H1 (cell line): ENCODE results near the gene FBXO46. TPM values are rescaled to one million over a fixed set of nuclear protein-coding genes. Genes with fewer than 3 reads are reported as not detected.

Experiments used
- CTCF ChIA-PET: fragments of 300-600 bp; sonication (Branson Sonifier 250); formaldehyde crosslinking; loops from one replicate; lab custom pipeline; 2021; ENCODE audit not compliant: partially characterized antibody; lab: Charles Lee
- POLR2A ChIA-PET: fragments of 300-600 bp; sonication (Branson Sonifier 250); formaldehyde crosslinking; loops from one replicate; lab custom pipeline; 2021; ENCODE audit warnings: inconsistent platforms; ENCODE audit not compliant: partially characterized antibody; lab: Charles Lee
- DNase-seq, 2 experiments: peaks; one replicate each; pipeline versions ENCODE4 v3.0.0 to v3.0.0-alpha.2; 2010 to 2022; ENCODE audit warnings: low spot score in 2 of 2, low read depth in 1 of 2, mixed read lengths in 1 of 2
- FAIRE-seq: peaks from 2 replicates; lab custom pipeline; 2011; peaks lifted over from hg19 to GRCh38; lab: Jason Lieb, UNC
- H2AFZ ChIP-seq: 2 replicates; pipeline ENCODE4 v1.8.1; 2012; ENCODE audit warnings: low read length, inconsistent platforms
- H2AK5ac ChIP-seq: 2 replicates; pipeline ENCODE4 v1.6.1; 2013; ENCODE audit warnings: low read depth, low read length
- H2BK120ac ChIP-seq: replicated peaks from 2 replicates; pipeline ENCODE3; 2013; ENCODE audit warnings: low read depth, low read length, inconsistent platforms
- H2BK12ac ChIP-seq: 2 replicates; pipeline ENCODE4 v1.6.1; 2013; ENCODE audit warnings: low read depth, low read length
- H2BK15ac ChIP-seq: 2 replicates; pipeline ENCODE4 v1.6.1; 2013; ENCODE audit warnings: low read length
- H2BK20ac ChIP-seq: 2 replicates; pipeline ENCODE4 v1.6.1; 2013; ENCODE audit warnings: low read length
- H2BK5ac ChIP-seq: 2 replicates; pipeline ENCODE4 v1.6.1; 2013; ENCODE audit warnings: low read depth, low read length
- H3K14ac ChIP-seq: 2 replicates; pipeline ENCODE4 v1.6.1; 2013; ENCODE audit warnings: inconsistent platforms; ENCODE audit not compliant: insufficient read length
- H3K18ac ChIP-seq: 2 replicates; pipeline ENCODE4 v1.6.1; 2013; ENCODE audit warnings: low read length; ENCODE audit errors: extremely low read depth
- H3K23ac ChIP-seq: 2 replicates; pipeline ENCODE4 v1.6.1; 2013; ENCODE audit warnings: inconsistent platforms; ENCODE audit not compliant: insufficient read length
- H3K23me2 ChIP-seq: 2 replicates; pipeline ENCODE4 v1.6.1; 2013; ENCODE audit warnings: low read depth, low read length
- H3K27ac ChIP-seq: 2 replicates; pipeline ENCODE4 v1.6.1; 2011; ENCODE audit warnings: low read depth, low read length, inconsistent platforms
- H3K27me3 ChIP-seq, 4 experiments: replicated peaks in 1 of 4; 1 replicate in 1 of 4; 2 replicates in 3 of 4; pipeline versions ENCODE4 v1.6.1 to v1.8.1; 2011 to 2013; ENCODE audit warnings: low read length in 3 of 4, mild to moderate bottlenecking in 3 of 4, inconsistent platforms in 2 of 4, mixed read lengths in 2 of 4, moderate library complexity in 1 of 4; ENCODE audit not compliant: control insufficient read depth in 3 of 4, insufficient read depth in 3 of 4; ENCODE audit errors: extremely low read depth in 1 of 4
- H3K36me3 ChIP-seq, 4 experiments: 2 replicates each; pipeline versions ENCODE4 v1.6.1 to v1.8.1; 2011 to 2013; ENCODE audit warnings: mild to moderate bottlenecking in 4 of 4, low read length in 3 of 4, moderate library complexity in 2 of 4, control low read depth in 1 of 4, inconsistent platforms in 1 of 4; ENCODE audit not compliant: insufficient read depth in 4 of 4, control insufficient read depth in 2 of 4
- H3K4ac ChIP-seq: replicated peaks from 2 replicates; pipeline ENCODE3; 2013; ENCODE audit warnings: low read length, low read depth, mixed read lengths, inconsistent platforms; ENCODE audit not compliant: insufficient read length
- H3K4me1 ChIP-seq, 4 experiments: replicated peaks in 1 of 4; 1 replicate in 1 of 4; 2 replicates in 3 of 4; pipeline versions ENCODE4 v1.6.1 to v1.8.1; 2011 to 2013; ENCODE audit warnings: low read length in 3 of 4, inconsistent platforms in 2 of 4, mixed read lengths in 1 of 4; ENCODE audit not compliant: insufficient read depth in 4 of 4, control insufficient read depth in 3 of 4
- H3K4me2 ChIP-seq, 2 experiments: 2 replicates each; pipeline versions ENCODE4 v1.6.1 to v1.8.1; 2011 to 2013; ENCODE audit warnings: low read depth in 2 of 2, low read length in 2 of 2, control low read depth in 1 of 2, inconsistent platforms in 1 of 2, mild to moderate bottlenecking in 1 of 2; ENCODE audit not compliant: insufficient read depth in 1 of 2
- H3K4me3 ChIP-seq, 4 experiments: fragments of 200-600, 300-600 bp in 1 of 4; sonication (generic), shearing (Covaris generic), sonication (Bioruptor Twin) in 1 of 4; 2 replicates each; pipeline versions ENCODE4 v1.5.1 to v1.8.1; 2011 to 2016; ENCODE audit warnings: low read length in 4 of 4, low read depth in 3 of 4, control low read depth in 2 of 4, inconsistent platforms in 2 of 4, mild to moderate bottlenecking in 2 of 4, mixed read lengths in 1 of 4, moderate library complexity in 1 of 4; ENCODE audit not compliant: insufficient read depth in 2 of 4; ENCODE audit errors: extremely low read depth in 1 of 4
- H3K56ac ChIP-seq: replicated peaks from 2 replicates; pipeline ENCODE3; 2013; ENCODE audit warnings: low read depth, mild to moderate bottlenecking, mixed read lengths, low read length, inconsistent platforms; ENCODE audit not compliant: insufficient read length
- H3K79me1 ChIP-seq: 2 replicates; pipeline ENCODE4 v1.6.1; 2013; ENCODE audit warnings: low read depth, low read length, control low read depth
- H3K79me2 ChIP-seq, 2 experiments: 2 replicates each; pipeline versions ENCODE4 v1.6.1 to v1.8.1; 2012 to 2013; ENCODE audit warnings: low read length in 2 of 2, mild to moderate bottlenecking in 2 of 2, inconsistent platforms in 1 of 2; ENCODE audit not compliant: insufficient read depth in 2 of 2, control insufficient read depth in 1 of 2
- H3K9ac ChIP-seq, 4 experiments: replicated peaks in 1 of 4; 1 replicate in 1 of 4; 2 replicates in 3 of 4; pipeline versions ENCODE4 v1.6.1 to v1.8.1; 2011 to 2013; ENCODE audit warnings: low read depth in 3 of 4, low read length in 3 of 4, control low read depth in 2 of 4, mild to moderate bottlenecking in 2 of 4, moderate library complexity in 2 of 4, inconsistent platforms in 1 of 4; ENCODE audit errors: extremely low read depth in 1 of 4
- H3K9me3 ChIP-seq, 2 experiments: 2 replicates each; pipeline versions ENCODE4 v1.6.1 to v1.8.1; 2012 to 2013; ENCODE audit warnings: mild to moderate bottlenecking in 2 of 2, moderate library complexity in 2 of 2, control low read depth in 1 of 2, inconsistent platforms in 1 of 2, low read depth in 1 of 2, low read length in 1 of 2, mixed read lengths in 1 of 2; ENCODE audit not compliant: insufficient read depth in 2 of 2
- H4K20me1 ChIP-seq, 2 experiments: replicated peaks in 1 of 2; 2 replicates each; pipeline versions ENCODE3 to v1.8.1; 2011 to 2013; ENCODE audit warnings: inconsistent platforms in 2 of 2, low read length in 2 of 2, mild to moderate bottlenecking in 1 of 2; ENCODE audit not compliant: insufficient read depth in 2 of 2, control insufficient read depth in 1 of 2
- H4K5ac ChIP-seq: 2 replicates; pipeline ENCODE4 v1.6.1; 2013; ENCODE audit warnings: low read length, low read depth, mixed read lengths, inconsistent platforms; ENCODE audit not compliant: insufficient read length
- H4K8ac ChIP-seq: 2 replicates; pipeline ENCODE4 v1.8.0; 2013; ENCODE audit warnings: mild to moderate bottlenecking, moderate library complexity, low read length, inconsistent platforms; ENCODE audit not compliant: insufficient read depth; ENCODE audit errors: extremely low read depth
- H4K91ac ChIP-seq: replicated peaks from 2 replicates; pipeline ENCODE3; 2013; ENCODE audit warnings: low read length, mixed read lengths, inconsistent platforms; ENCODE audit not compliant: insufficient read length
- CBX5 ChIP-seq: fragments of 300-800, 300-1000 bp; sonication (generic); IDR thresholded peaks from 2 replicates; pipeline ENCODE4 v1.7.1; 2016; ENCODE audit warnings: antibody characterized with exemption, low read length, low read depth
- CREB1 ChIP-seq: IDR thresholded peaks from 2 replicates; pipeline ENCODE4 v1.6.1; 2012; ENCODE audit warnings: inconsistent platforms
- EZH2 ChIP-seq: fragments of 200-600 bp; sonication (generic); IDR thresholded peaks from 2 replicates; pipeline ENCODE4 v1.7.1; 2012; ENCODE audit warnings: low read depth, mild to moderate bottlenecking, moderate library complexity, low read length, inconsistent platforms; ENCODE audit not compliant: severe bottlenecking
- HDAC2 ChIP-seq, 2 experiments: fragments of 300-600 bp in 1 of 2; sonication (generic) in 1 of 2; IDR thresholded peaks; 2 replicates each; pipeline ENCODE4 v1.6.1; 2011 to 2012; ENCODE audit warnings: low read depth in 2 of 2, low read length in 2 of 2, mild to moderate bottlenecking in 2 of 2, moderate library complexity in 2 of 2, borderline replicate concordance in 1 of 2, inconsistent platforms in 1 of 2
- HDAC6 ChIP-seq: IDR thresholded peaks from one replicate; pipeline ENCODE4 v1.7.1; 2012; ENCODE audit warnings: low read depth, mild to moderate bottlenecking, inconsistent platforms, low read length, moderate library complexity
- SP1 ChIP-seq: IDR thresholded peaks from 2 replicates; pipeline ENCODE4 v1.6.1; 2011; ENCODE audit warnings: low read depth, low read length
- SUZ12 ChIP-seq: fragments of 200-600 bp; sonication (generic); IDR thresholded peaks from 2 replicates; pipeline ENCODE4 v1.6.1; 2012; ENCODE audit warnings: mild to moderate bottlenecking, inconsistent platforms, low read length, moderate library complexity, mixed read lengths
- TEAD4 ChIP-seq: IDR thresholded peaks from 2 replicates; pipeline ENCODE4 v1.6.1; 2012; ENCODE audit warnings: low read depth, low read length, inconsistent platforms, mixed read lengths
- WGBS, 2 experiments: shearing (Covaris generic) in 1 of 2; methylation state at CpG; one replicate each; pipeline versions ENCODE4 v1.1.6 to v1.1.7; 2013 to 2015; ENCODE audit warnings: low lambda C conversion rate in 2 of 2, mixed read lengths in 2 of 2, inconsistent platforms in 1 of 2, low coverage in 1 of 2, missing lambda C conversion rate in 1 of 2; ENCODE audit not compliant: insufficient replicate concordance in 2 of 2, insufficient coverage in 1 of 2, insufficient read length in 1 of 2; ENCODE audit errors: extremely low coverage in 1 of 2, missing lambda C conversion rate in 1 of 2; 5-methylcytosine and 5-hydroxymethylcytosine counted together
- polyA plus RNA-seq, 7 experiments: library from polyadenylated mRNA; depleted of rRNA in 3 of 7; stranded (reverse) in 5 of 7; unstranded in 2 of 7; fragments of >200 nt in 5 of 7; fragments of 200-250 nt in 2 of 7; gene quantifications; 1 replicate in 5 of 7; 2 replicates in 1 of 7; 4 replicates in 1 of 7; pipeline versions ENCODE4 v1.2.1 to v1.2.3, GENCODE V29; 2011 to 2013; ENCODE audit warnings: missing spikeins in 2 of 7, mixed read lengths in 2 of 7
- total RNA-seq: library from RNA; stranded (reverse); fragmentation: NEBNext Ultra II Directional; extraction: Animal tissue kit (Norgen Biotek cat#: 25700); gene quantifications from 2 replicates; pipeline ENCODE4 v1.2.1, GENCODE V29; 2021
- TF ChIP-seq, protein P1 (sequence below), 3 experiments: IDR thresholded peaks; 1 replicate in 2 of 3; 2 replicates in 1 of 3; pipeline versions ENCODE4 v1.5.1 to v1.6.1; 2011; ENCODE audit warnings: low read length in 3 of 3, mild to moderate bottlenecking in 3 of 3, inconsistent platforms in 2 of 3, low read depth in 1 of 3, moderate library complexity in 1 of 3; ENCODE audit not compliant: insufficient read depth in 1 of 3; ENCODE audit errors: control extremely low read depth in 1 of 3

The FBXO46 gene
- total and polyA plus RNA-seq, 2 of the 8 experiments (the other 6 are each of a cell fraction or from before 2014, with no cell fraction given), result 11.2 to 38.9 TPM

DNA sequence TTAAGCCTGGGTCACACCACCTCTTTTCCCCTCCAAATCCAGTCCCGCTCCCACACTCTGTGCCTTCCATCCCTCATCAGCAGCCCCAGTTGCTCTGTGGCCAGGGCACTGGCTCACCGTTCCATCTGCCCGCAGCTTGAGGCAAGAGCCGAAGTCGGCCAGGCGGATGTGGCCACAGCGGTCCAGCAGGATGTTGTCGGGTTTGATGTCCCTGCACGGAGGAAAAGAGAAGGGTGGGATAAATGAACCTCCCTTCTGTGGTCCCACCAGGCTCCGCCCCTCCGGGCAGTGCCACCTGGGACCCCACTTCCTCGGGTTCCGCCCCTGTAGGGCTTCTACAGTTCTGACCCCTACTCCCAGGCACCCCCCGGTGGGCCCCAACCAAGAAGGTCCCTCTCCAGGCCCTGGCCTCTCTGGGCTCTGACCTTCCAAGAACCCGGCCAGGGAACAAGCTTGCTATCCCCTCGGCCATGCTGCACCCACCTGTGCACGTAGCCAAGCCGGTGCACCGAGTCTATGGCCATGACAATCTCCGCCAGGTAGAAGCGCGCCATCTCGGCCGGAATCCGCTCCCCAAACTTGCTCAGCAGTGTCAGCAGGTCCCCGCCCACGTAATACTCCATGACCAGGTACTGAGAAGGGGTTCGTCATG, 47.4 kb upstream of the FBXO46 start:
- Histone ChIP-seq H3K27ac (no peak overlapping the region), H3K14ac (no peak overlapping the region), H2AK5ac (no peak overlapping the region), H2AFZ (no peak overlapping the region), H3K18ac (no peak overlapping the region), H2BK15ac (no peak overlapping the region), H3K23me2 (peaks cover 4% of the 10 kb centered on the region; the same call in 1 of the 2 replicates), H3K4me1 (peaks cover 3 to 26% (median 15%) of the 10 kb centered on the region in 4 experiments), H3K36me3 (peaks cover 3 to 10% (median 7%) of the 10 kb centered on the region in 4 experiments; a peak in 5 of 8 replicates), H2BK20ac (no peak overlapping the region), H3K23ac (no peak overlapping the region), H3K4me3 (no peak overlapping the region), H4K5ac (no peak overlapping the region), H4K8ac (no peak overlapping the region; the same call in 1 of the 2 replicates), H3K9ac (no peak overlapping the region), H4K91ac (no peak overlapping the region), H2BK5ac (no peak overlapping the region), H3K79me1 (no peaks in the 10 kb centered on the region), H4K20me1 (peaks cover 4 to 15% of the 10 kb centered on the region in 2 experiments), H3K4ac (no peak overlapping the region), H3K27me3 (peaks cover 0 to 6% (median 0%) of the 10 kb centered on the region in 4 experiments; a peak in 1 of 7 replicates), H2BK12ac (no peak overlapping the region), H3K9me3 (no peaks in the 10 kb centered on the region), H3K56ac (no peak overlapping the region), H3K4me2 (no peak overlapping the region; a peak in 1 of 4 replicates), H3K79me2 (no peaks in the 10 kb centered on the region), H2BK120ac (no peak overlapping the region)
- FAIRE-seq (no peak), DNase-seq (no peak)
- 93% methylated on average over 28 of the region's 28 CpGs; no CpG with 5 or more reads in 1 of the 2 experiments for WGBS, 2 experiments
- CTCF ChIA-PET, result interaction anchor here (1.7 kb wide), 1 partner anchor 37 kb away, joined by 5 read pairs; the partner anchor contains the start of gene RSPH6A
- POLR2A ChIA-PET, result interaction anchor here (0.7 to 9.5 kb wide), 3 partner anchors 7 to 61 kb away, joined by 3 to 133 read pairs (median 5); partner anchors contain the start of gene SIX5
- TF ChIP-seq HDAC2 (IDR thresholded peaks at IDR 0.05; ENCODE audit: borderline replicate concordance in 1 of 2, low read depth in 2 of 2, low read length in 2 of 2), result no peak
- TF ChIP-seq SUZ12, result no peak
- TF ChIP-seq SP1, result no peak
- TF ChIP-seq EZH2, result no peak
- no peak for TF ChIP-seq CBX5
- TF ChIP-seq HDAC6, result no peak
- no peak for TF ChIP-seq CREB1
- no peak for TF ChIP-seq TEAD4
- TF ChIP-seq, protein P1, sequence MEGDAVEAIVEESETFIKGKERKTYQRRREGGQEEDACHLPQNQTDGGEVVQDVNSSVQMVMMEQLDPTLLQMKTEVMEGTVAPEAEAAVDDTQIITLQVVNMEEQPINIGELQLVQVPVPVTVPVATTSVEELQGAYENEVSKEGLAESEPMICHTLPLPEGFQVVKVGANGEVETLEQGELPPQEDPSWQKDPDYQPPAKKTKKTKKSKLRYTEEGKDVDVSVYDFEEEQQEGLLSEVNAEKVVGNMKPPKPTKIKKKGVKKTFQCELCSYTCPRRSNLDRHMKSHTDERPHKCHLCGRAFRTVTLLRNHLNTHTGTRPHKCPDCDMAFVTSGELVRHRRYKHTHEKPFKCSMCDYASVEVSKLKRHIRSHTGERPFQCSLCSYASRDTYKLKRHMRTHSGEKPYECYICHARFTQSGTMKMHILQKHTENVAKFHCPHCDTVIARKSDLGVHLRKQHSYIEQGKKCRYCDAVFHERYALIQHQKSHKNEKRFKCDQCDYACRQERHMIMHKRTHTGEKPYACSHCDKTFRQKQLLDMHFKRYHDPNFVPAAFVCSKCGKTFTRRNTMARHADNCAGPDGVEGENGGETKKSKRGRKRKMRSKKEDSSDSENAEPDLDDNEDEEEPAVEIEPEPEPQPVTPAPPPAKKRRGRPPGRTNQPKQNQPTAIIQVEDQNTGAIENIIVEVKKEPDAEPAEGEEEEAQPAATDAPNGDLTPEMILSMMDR (IDR thresholded peaks at IDR 0.05; ENCODE audit: control extremely low read depth in 1 of 3, insufficient read depth in 1 of 3, low read depth in 1 of 3, low read length in 3 of 3), result no peak
